Activated T-cell treated with anti-CD3 and anti-CD28 coated beads, Interleukin-2, amount 50 U/mL, for 1 hour (primary cell): ENCODE data around the gene PDE8B.

Experiments
- DNase-seq: peaks from one replicate; pipeline ENCODE4 v3.0.0-alpha.2; 2020

Gene PDE8B

DNA sequence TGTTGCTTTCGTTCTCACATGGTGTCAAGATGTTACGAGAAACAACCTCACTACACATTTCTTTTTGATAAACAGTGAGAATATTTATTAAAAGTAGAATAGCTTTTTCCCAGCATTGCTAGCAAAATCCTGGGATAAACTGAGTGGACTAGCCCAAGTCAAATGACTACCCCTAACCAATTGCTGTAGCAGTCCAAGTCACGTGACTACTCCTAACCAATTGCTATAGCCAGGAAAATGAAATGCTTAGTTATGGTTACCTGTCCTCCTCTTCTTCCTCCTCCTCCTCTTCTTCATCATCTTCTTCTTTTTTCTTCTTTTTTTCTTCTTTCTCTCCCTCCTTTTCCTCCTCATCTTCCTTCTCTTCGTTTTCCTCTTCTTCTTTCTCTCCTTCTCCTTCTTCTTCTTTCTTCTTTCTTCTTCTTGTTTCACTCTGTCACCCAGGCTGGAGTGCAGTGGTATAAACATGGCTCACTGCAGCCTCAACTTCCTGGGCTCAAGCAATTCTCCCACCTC lies 85.4 kb downstream of the PDE8B start:
- no peak for DNase-seq

DNA sequence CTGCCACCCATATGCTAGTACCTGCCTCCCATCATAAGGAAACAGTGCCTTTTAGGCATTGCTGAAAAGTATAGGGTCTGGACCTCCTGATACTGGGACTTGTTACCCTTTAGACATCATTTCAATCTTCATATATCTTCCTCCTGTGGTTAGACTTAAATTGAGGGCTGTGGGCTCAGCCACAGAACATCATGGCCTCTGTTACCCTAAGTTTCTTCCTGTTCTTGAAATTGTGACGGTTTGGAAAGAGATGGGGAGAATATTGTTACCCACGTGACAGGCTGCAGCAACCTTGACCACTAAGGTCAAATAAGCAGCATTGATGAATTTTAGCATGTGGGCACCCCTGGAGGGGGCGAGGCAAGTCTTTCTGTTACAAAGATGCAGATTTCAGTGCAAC lies 87.7 kb downstream of the PDE8B start:
- no peak for DNase-seq

DNA sequence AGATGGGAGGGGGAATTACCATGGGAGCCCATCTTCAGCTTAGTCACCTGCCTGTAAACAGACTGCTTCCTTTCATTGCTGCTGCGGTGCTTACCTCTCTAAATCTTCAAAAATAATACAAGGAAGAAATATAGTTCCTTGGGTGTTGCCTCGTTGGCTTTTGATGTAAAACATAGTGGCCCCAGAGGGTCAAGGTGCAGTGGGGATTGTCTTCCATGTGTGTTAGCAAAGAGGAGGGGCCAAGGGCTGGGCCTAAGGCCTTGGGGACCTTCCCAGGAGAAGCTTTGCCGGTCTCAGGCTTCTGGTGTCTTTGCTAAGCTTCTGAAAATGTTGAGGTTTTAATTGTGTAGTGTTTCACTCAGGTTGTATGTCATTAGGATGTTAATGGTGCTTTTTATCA lies 90.0 kb downstream of the PDE8B start:
- no peak for DNase-seq

DNA sequence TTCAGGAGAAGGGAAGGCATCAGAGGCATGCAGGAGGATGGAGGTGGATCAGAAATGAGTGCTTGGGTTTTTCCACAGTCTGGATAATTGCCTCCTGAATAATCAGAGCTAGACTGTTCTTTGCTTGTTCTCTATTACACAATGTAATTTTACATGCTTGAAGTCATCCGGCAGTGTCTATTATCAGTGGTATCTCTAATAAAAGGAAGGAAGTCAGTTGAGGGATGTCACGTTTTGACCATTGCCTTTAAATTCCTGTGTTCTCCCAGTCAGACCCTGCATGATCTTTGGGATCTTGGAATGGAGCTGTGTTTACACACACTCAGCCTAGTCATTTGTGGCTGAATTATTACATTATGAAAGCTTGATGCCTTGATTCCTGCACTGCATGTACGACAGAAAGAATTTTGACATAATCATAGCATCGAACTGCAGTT lies 91.0 kb downstream of the PDE8B start:
- DNase-seq = no peak

DNA sequence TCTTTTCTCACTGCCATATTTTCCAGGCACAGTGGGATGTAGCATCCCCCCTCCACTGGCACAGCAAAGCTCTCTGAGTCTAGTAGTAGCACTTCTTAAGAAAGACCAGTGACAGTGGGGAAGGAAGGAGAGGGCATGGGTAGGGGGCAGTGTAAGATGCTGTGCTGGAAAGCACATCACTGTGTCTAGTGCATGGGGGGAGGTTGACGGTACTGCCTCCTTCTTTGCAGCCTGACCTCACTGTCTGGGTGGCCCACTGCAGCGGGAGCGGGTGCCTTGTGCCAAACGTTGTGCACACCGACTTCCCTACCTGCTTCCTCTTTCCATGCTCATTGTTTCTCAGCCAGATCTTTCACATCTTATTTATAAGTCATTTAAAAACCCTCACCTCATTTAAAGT lies 91.8 kb downstream of the PDE8B start:
- DNase-seq = no peak

DNA sequence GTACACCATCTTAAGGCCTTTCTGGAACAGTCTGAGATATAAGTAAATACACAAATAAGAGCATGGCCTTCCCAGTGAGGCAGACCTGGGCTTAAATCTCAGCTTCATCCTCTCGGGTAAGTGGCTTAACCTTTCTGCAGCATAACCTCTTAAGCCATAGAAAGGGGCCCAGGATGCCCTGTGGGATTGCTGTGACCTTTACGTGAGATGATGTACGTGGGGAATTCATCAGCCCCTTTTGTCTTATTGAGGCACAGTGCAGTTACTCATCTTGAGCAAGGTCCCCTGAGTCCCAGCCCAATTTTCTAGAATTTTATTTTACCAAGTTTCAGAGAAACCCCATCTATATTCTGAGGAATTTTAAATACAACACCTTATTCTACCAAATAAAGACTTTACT lies 92.2 kb downstream of the PDE8B start:
- no peak for DNase-seq

DNA sequence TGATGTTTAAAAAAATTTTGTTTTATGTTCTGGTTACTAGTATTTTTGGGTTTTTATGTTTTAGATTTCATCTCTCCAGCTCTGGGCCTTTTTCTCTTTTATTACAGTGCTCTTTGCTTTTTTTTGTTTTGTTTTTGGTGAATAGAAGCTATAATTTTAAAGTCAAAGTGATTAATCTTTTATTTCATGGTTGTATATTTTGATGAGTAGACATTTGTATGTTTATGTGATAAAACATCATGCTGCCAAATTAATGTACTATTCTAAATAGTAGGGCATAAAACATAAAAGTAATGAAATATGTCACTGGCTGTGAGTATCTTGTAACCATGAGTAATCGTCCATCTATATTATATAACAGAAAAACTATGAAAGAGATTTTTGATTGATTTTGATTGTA lies 93.9 kb downstream of the PDE8B start:
- no peak for DNase-seq

DNA sequence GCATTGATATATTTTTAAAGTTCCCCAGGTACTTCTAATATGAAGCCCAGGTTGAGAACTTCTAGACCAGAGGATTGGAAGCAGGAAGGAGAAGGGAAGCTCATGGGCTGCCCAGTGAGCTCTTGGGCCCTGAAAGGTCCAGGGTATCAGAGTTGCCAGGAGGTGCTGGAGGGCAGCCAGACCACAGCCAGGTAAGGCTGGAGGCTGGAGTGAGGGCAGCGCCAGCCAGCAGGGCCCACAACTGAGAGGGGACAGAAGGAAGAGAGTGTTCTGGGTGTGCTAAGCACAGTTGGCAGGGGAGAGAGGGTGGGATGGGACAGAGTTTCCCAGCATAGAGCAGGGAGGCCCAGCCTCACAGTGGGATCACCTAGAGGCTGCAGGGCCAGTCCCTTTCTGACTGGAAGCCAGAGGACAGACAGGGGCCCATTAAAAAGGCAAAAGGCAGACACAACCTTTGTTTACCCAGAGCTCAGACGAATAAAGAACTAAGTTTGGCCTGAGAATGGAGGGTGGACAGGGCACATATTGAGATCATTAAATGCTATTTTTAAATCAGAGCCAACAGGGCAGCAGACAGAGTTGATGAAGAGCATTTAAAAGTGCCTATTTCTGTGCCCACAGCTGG lies 94.9 kb downstream of the PDE8B start:
- DNase-seq = no peak

DNA sequence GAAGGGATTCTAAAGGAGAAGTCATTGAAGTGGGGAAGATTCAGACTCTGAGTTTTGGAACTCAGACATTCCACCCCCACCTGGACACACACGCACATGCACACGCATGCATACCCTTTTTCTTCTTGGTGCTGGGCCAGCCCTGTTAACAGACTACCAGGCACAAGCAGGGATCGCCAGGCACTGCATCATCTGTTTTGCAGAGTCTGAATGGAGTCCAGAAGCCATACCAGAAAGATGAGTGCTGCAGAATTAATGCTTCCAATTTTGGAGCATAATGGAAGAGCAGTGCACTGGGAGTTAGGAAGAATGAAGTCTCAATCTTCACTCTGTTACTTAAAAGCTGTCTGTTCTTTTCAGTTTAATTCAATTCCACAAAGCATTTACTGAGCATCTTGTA lies 95.5 kb downstream of the PDE8B start:
- no peak for DNase-seq

DNA sequence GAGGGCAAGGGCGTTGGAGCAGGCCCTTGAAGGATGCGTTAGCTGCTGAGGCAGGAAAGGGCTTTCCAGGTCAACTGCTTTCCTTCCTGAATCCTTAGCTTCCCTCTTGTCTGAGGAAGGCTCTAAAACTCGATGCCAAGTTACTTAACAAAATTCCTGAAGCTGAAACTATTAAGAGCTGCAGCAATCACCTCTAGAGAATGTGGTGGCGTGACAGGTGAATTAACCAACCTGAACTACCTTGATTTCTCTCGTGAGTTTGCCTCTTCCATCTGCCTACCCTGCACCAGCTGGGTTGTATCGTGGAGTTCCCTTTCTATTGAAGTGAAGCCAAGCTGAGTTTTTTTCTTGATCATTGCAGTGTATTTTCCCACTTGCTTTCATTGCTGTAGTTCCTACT lies 96.1 kb downstream of the PDE8B start:
- no peak for DNase-seq

DNA sequence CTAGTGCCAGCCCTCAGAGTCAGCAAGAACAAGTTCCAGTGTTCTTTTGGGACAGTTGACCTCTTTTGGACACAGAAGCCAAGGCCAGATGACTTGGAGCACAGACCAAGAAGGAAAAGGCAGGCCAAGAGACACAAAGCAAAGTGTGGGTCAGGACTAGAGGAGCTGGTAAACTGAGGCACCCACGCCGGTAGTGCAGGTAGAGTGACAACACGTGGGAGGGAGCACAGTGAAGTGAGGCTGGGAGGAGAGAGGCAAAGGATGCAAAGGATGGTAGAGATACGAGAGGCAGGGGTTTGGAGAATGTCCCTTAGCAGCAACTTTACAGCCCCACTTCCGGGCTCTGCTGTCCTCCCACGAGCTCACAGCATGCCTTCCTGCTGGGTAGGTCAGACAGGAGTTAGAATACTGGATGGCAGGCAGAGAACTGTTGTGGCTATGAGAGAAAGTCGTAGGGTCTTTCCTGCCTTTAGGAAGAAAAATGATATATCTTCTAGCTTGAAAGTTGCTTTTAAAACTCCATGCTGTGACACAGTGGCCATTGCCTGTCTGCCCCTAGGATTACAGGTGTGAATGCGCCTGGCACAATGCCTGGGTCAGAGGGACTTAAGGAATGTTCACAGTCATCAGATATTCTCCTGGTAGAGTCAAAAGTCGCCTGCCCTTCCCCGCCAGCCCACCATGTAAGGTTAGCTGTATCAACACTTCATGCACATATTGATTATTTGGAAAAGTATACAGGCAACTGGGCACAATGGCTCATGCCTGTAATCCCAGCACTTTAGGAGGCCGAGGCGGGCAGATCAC lies 97.9 kb downstream of the PDE8B start:
- DNase-seq = no peak

DNA sequence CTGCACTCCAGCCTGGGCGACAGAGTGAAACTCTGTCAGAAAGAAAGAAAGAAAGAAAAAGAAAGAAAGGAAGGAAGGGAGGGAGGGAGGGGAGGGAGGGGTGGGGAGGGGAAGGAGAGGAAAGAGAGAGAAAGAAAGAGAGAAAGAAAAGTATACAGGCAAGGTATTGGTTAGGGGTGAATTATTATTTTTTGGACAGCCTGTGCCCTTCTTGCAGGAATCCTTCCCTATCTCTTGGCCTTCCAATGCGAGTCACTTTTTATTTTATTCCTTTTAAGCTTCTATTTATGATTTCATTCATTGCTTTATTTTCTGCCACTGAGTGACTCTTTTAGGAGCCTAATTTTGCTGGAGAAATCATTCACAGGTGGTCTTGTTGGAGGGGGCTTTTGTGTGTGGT lies 98.7 kb downstream of the PDE8B start:
- DNase-seq = no peak

DNA sequence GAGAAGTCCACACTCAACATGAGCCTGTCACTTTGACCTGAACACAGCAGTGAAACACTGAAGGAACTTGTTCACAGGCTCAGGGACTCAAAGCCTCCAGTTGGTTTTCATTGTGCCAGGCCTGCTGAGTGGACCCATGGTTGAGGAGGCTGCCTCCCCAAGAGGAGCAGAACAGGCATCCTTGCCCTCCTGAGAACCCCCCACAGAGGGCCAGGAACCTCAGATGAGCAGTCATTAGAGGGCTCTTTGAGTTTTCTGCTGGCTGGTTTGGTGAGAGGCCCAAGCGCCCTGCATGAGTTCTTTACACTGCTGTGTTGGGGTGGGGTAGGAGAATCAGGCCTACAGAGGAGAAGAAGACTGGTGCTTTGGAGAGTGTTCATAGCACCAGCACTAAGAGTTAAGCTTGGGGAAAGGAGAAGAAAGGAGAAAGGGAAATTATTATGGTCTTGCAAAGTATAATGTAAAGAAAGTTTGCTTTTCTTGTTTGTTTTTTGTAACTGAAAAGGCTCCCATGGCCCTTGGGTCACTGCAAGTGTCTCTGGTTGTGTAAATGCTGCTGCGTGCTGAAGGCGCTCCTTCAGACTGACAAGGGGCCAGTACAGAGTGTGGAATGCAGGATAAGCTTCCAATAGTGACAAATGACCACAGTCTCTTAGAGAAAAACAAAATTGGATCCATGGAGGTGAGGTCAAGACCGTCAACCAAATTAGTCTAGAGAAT lies 100.2 kb downstream of the PDE8B start:
- no peak for DNase-seq

DNA sequence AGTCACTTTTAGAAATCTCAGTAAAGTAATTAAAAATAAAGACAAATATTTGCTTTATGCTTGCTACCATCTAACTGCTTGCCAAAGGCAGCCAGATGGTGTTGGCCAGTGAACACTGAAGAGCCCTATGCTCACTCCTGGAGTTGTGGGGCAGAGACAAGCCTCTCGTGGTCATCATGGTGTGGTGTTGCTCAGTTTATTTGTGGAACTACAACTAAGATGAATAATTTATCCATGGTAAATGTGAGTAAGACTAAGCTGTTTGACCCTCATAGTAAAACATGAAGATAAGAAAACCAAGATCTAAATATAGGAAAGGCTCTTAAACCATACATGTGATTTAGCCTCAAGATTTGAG lies 100.7 kb downstream of the PDE8B start:
- DNase-seq = no peak

DNA sequence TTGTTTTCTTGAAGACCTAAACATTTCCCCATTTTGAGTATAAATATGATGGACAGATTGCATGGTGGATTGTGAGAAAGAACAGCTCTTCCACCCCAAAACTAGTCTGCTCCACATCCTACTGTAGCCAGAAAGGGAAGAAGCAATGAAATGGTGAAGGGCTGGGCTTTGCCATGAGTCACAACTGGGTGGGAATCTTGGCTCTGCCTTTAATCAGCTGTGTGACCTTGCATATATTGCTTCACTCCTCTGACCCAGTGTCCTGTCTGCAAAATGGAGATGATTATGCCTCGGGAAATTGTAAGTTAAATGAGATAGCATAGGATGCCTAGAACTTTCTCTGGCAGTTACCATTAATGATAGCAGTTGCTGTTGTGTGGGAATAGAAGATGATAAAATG lies 101.9 kb downstream of the PDE8B start:
- DNase-seq = no peak

DNA sequence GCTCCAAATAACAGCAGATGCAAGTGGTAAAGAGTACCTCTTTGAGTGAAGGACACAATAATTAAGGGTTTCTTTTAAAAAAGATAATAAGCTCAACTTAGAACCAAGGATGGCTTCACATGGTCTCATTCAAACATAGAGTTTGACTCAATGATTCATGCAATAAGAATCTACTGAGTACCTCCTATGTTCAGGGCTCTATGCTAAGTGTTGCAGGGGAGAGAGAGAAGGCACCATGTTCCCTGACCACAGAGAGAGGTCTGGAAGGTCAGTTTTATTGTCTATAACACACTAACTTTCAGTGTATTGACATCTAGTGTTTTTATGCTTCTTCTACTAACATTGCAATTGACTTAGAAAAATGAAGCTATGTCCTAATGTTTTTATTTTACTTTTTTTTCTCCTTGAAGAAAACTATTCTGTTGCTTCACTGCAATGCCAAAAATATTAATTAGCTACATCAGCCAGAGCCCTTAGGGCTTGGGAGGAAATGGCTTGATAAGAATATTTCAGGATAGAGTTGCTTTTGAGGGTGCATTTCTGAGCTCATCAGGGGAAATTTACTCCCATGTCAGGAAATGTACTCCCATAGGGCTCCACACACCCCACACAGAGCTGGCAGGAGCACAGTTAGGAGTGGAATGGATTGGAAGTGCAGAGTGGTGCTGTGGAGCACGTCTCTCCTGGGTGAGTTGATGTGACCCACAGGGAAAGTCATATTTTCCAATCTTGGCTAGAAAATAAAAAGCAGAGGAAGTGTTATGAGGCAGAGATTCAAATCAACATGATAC lies 106.6 kb downstream of the PDE8B start:
- no peak for DNase-seq

DNA sequence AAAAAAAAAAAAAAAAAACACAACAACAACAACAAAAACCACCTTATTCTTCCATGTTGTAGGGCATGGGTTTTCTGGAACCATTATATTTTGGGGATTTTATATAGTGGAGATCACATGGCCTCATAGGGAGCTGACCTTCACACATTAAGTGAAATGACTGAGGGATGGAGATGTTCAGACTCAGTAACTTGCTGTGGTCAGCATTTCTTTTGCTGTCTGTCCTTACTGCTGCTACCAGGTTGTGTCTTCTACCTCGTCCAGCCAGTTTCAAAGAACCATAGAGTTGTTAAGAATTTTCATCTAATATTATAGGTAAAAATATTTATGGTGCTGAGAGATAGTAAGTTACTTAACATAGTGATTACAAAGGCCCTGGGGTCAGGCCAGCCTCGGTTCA lies 107.6 kb downstream of the PDE8B start:
- no peak for DNase-seq

DNA sequence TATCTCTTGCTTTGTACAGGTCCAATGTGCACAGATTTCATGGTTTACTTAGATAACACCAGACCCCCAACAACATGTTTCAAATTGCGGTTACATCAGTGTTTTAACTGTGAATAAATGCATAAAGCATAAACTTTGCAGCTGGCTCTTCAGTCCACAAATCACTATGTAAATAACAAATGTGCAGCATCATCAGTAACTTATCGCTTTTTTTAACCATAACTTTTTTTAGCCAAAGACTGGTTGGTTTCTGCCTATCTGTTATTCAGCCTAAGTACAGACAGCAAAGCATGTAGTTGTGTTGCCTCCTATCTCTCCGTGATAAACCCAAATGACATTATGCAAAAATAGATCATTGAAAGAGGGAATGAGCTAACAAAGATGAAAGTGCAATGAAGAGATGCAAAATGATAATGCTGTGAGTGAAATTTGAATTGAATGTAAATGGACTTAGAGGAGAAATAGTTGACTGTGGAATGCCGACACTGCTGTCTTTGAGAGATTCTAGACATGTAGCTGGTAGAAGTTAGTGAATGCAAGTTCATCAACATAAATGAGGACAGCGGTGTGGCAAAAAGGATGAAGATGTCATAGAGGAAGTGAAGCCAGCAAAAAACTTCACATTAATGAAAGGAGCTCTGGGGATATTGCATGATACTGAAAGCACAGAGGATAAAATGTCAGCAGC lies 108.8 kb downstream of the PDE8B start:
- no peak for DNase-seq

DNA sequence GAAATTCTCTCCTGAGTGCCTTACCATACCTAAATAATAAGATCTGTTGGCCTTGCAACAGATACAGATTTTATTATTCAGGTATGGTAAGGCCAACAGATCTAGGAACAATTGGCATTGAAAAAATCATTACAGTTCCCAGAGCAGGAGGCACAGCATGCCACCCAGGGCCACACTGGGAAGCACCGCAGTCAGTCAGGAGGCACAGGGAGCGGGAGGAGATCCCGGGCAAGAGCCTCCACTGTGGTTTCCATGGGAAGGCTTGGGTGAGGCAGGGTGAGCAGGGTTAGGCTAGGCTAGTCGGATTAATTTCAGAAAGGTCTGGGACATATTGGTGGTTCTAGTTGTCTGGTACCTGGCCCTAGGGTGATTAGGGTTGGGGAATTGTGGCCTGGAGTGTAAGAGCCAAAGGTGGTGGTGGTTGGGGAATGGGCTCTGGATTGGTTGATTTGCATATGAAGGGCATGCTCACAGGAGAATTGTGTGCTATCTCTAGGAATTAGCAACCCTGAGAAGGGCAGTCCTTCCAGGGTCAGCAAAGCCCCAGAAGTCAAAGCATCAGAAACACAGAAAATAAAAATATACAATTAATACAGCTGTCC lies 111.4 kb downstream of the PDE8B start:
- DNase-seq = no peak

DNA sequence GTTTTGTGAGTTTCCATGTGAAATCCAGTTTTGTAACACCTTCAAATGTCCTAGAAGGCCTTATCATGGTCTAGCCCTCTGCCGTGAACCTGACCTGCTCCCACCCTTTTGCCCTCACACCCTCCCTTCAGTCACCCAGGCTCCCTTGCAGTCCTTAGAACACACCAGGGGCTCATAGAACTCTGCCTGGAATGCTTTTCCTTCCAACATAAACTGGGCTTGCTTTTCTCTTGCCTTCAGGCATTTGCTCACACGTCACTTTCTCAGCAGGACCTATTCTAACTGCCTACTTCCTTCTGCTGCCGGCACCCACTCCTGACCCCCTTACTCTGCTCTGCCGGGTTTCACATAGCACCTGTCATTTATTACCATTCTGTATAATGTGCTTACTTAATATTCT lies 111.9 kb downstream of the PDE8B start:
- no peak for DNase-seq

DNA sequence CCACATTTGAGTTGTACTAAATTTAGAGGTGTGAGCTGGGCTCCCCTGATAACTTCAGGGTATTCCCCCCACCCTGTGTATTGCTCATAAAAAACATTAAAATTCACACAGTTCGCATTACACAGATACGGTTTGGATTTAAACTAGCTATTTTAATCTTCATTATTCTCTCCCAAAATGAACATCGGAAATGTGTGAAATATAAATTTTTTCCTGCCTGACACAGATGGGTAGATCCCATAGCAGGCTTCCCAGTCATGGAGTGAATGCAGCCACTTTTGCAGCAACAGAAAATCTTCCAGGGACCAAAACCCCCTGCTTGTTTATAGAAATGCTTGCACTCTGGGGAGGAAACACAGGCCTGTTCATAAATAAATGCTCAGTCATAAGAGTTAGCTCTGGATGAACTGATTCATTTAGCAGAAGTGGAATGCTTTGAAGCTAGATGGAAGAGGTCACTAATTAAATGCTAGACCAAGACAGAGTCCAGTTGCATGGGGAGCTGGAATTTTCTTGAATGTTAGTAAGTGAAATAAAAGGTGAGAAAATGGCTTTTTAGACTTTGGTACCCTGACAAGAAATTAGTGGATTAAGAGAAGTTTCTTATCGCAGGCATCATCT lies 115.6 kb downstream of the PDE8B start:
- DNase-seq = no peak
